ENCODE results near the gene CENPN.

Gene CENPN

DNA sequence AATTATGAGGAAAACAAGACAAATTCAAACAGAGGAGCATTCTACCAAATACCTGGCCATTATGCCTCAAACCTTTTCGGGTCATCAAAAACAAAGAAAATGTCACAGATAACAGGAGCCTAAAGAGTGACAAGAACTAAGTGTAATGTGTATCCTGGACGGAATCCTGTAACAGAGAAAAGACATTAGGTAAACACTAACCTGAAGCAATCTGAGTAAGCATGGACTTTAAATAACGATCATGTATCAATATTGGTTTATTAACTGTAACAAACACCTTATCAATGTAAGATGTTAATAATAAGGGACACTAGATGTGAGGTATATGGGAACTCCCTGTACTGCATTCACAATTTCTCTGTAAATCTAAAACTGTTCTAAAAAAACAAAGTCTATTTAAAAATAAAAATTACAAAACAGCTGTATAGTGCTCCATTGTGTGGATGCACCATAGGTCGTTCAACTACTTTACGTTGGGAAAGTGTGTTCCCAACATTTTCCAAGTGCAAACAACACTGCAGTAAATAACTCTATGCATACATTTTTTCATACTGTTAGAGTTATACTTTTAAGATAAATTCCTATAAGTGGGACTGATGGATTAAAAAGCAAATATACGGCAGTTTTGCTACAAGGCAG, 15.1 kb upstream of the CENPN start:
- in situ Hi-C loops (cut with MboI; ENCODE audit: low sequenced_read_pairs) = no loop called here

DNA sequence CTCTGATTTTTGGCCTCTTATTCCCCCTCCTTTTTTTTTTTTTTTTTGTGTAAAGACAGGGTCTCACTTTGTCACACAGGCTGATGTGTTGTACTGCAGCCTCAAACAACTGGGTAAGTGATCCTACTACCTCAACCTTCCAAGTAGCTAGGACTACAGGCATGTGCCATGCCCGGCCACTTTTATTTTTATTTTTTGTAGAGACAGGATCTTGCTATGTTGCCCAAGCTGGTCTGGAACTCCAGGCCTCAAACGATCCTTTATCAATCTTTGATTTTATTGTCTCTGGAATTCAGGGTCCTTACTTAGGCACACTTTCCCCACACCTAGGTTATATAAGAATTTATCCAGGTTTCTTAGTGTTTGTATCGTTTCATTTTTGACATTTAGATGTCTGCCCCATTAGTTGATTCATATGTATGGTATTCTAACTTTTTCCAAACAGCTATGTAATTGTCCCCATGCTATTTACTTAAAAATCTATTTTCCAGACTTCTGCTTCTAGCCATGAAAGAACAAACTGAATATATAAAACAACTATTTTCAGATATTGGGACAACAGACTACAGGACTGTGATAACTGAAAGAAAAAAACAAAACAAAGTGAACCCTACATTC, 14.2 kb upstream of the CENPN start:
- in situ Hi-C loops (cut with MboI; ENCODE audit: low sequenced_read_pairs) = no loop called here

DNA sequence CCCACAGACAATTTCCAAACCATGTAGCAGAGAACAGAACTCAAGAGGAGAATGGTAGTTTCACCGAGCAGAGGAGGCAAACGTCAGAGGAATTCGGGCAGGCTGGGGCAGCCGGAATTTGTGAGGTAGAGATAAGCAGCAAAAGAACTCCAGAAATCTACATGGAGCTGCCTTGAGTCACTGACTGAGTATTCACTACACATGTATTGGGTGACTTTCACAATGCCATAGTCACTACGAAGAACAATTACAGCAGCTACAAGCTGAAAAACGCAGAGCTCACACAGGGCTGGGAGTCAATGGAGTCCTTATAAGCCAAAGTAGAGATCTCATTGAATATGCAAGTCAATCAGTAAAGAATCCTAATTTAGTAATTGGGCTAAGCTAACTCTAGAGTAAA, 13.7 kb upstream of the CENPN start:
- in situ Hi-C loops (cut with MboI; ENCODE audit: low sequenced_read_pairs) = no loop called here

DNA sequence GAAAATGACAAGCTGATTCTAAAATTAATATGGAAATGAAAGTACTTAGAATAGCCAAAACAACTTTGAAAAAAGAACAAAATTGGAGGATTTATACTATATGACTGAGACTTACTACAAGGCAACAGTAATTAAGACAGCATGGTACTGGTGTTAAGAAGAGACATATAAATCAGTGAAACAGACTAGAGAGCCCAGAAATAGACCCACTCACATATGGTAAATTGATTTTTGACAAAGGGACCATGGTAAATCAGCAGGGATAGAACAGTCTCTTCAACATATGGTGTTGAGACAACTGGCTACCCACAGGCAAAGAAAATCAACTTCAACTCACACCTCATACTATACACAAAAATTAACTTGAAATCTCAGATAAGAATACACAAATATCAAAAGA, 13.2 kb upstream of the CENPN start:
- in situ Hi-C loops (cut with MboI; ENCODE audit: low sequenced_read_pairs) = no loop called here

DNA sequence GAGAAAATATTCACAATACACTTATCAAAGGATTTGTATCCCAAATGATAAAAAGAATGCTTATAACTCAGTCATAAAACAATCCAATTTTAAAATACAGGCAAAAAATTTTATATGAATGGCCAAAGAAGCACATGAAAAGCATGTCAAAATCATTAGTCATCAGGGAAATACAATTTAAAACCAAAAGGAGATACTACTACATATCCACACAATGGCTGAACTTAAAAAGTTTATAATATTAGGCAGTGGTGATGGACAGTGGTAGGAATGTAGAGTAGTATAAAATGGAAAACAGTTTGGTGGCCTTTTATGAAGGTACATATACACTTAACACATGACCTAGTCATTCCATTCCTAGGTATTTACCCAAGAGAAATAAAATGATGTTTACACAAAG, 12.6 kb upstream of the CENPN start:
- in situ Hi-C loops (cut with MboI; ENCODE audit: low sequenced_read_pairs) = no loop called here

DNA sequence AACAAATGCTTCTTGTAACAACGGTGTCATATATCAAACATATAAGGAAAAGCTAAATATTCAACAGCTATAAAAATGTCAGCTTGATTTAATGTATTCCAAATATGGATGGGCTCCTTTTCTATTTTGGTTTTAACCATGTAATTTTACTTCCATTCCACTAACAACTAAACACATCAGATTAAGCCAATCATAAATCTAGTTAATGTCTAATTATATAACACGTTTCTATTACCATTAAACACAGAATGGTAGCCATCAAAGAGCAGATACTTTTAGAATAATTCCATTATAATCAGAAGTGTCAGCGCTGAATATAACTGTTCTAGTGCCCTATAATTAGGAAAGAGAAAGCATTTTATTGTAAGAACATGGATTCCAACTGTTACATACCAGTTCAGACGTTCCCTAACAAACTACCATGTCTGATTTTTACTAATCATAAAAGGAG, 10.3 kb upstream of the CENPN start:
- in situ Hi-C loops (cut with MboI; ENCODE audit: low sequenced_read_pairs) = no loop called here

DNA sequence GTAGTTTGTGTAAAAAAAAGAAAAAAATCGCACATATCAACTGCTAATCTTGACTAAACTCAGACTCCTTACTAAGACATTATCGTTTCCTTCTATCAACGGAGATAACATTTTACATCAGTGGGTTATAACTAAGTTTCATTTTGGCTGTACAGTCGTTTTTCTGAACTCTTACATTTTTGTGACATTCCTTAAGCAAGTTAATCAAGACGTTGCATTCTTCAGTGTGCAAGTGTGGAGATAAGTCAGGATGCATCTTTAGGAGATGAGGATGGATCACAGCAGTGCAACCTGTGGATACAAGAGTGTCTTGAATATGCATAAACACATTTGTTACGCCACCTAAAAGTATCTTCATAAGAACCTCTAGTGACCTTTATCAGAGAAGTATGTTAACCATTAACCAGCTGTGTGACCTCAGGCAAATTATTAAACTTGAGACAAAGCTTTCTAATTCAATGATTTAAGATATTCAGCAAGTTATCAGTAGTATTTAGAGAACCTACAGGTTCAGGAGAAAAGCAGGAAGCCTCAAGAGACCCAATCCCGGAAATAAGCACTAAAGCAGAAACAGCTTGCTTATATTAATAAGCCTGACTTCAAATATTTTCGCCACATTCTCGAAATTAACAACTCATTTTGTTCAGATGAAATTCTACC, 9.7 kb upstream of the CENPN start:
- in situ Hi-C loops (cut with MboI; ENCODE audit: low sequenced_read_pairs) = no loop called here

DNA sequence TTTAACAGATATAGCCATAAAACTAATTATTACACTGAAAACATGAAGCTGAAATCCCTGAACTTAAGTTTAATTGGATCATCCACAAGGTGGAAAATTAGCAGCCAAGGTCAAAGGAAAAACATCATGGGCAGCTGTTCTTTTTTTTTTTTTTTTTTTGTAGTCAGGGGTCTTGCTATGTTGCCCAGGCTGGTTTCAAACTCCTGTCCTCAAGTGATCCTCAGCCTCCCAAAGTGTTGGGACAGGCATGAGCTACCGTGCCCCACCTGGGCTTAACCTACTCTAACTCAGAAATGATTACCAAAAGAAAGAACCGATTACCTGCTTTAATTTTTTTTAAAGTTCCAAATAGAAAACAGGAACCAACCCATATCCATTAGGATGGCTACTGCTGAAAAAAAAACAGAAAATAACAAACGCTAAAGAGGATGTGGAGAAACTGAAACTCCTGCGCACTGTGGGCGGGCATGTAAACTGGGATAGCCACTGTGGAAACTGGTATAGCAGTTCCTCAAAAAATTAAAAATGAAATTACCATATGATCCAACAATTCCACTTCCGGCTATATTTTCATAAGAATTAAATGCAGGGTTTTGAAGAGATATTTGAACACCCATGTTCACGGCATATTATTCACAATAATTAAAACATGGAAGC, 8.9 kb upstream of the CENPN start:
- in situ Hi-C loops (cut with MboI; ENCODE audit: low sequenced_read_pairs) = no loop called here

DNA sequence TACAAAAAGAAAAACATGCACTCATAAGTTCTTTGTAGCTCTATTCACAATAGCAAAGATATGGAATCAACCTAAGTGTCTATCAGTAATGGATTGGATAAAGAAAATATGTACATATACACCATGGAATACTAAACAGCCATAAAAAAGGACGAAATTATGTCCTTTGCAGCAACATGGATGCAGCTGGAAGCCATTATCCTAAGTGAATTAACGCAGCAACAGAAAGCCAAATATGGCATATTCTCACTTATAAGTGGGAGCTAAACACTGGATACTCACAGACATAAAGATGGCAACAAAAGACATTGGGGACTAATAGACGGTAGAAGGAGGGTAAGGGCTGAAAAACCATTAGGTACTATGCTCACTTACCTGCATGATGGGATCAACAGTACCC, 6.1 kb upstream of the CENPN start:
- in situ Hi-C loops (cut with MboI; ENCODE audit: low sequenced_read_pairs) = loop anchor here (25.0 kb wide), 1 partner anchor 736 kb away; no protein-coding TSS in a partner anchor

DNA sequence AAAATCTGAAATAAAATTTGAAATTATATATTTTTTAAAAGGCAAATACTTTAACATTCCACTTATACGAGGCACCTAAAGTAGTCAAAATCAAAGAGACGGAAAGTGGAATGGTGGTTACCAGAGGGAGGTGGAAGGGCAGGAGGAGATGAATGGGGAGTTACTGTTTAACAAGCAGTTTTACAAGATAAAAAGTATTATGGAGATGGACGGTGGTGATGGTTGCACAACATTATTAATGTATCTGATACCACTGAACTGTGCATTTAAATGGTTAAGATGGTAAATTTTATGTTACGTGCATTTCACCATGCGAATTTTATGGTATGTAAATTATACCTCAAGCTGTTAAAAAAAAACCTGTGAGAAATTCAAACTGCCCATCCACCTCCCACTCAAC, 5.7 kb upstream of the CENPN start:
- in situ Hi-C loops (cut with MboI; ENCODE audit: low sequenced_read_pairs) = loop anchor here (25.0 kb wide), 1 partner anchor 736 kb away; no protein-coding TSS in a partner anchor

DNA sequence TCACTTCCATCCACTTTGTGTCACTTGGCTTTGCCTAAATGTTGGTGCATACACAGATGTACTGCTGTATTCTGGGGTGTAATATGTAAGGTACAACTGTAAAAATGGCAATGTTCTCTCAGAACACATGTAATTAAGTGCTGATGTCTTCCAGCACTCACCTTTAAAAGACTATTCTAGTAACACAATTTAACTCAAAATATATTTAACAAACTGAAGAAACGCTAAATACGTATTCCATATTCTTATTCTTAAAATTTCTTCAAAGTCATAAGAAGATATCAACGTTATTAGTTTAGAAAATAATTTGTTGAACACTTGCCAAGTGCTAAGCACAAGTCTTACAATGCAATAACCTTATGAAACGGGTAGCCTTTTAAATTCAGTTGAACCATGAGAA, 4.0 kb upstream of the CENPN start:
- in situ Hi-C loops (cut with MboI; ENCODE audit: low sequenced_read_pairs) = loop anchor here (25.0 kb wide), 1 partner anchor 734 kb away; no protein-coding TSS in a partner anchor

DNA sequence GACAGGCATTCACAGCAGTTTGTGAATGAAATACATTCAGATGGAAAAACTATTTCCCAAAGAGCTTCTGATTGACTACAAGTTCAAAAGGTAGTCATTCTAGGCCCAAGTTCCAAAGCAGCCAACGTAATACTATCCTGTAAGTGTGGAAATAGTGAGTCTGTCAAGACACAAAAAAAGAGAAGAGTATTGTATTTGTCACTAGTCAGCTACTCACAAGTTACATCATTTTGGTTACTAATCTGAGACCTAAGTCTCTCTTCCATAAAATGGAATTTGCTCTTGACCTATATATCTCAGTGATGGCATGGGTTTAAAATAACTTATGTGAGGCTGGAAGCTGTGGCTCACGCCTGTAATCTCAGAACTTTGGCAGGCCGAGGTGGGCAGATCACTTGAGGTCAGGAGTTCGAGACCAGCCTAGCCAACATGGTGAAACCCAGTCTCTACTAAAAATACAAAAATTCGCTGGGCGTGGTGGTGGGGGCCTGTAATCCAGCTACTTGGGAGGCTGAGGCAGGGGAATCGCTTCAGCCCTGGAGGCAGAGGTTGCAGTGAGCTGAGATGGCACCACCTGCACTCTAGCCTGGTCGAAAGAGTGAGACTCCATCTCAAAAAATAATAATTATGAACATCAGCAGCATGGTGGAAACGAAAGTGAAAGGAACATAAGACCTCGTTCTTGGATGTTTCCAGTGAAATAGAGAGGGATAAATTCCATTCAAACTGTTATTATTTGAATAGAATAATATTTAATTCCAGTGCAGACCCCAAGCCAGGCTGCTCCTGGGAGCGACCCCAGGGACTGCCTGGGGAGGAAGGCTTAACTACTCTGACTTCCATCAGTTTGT, 3.2 kb upstream of the CENPN start:
- in situ Hi-C loops (cut with MboI; ENCODE audit: low sequenced_read_pairs) = loop anchor here (25.0 kb wide), 1 partner anchor 733 kb away; no protein-coding TSS in a partner anchor

DNA sequence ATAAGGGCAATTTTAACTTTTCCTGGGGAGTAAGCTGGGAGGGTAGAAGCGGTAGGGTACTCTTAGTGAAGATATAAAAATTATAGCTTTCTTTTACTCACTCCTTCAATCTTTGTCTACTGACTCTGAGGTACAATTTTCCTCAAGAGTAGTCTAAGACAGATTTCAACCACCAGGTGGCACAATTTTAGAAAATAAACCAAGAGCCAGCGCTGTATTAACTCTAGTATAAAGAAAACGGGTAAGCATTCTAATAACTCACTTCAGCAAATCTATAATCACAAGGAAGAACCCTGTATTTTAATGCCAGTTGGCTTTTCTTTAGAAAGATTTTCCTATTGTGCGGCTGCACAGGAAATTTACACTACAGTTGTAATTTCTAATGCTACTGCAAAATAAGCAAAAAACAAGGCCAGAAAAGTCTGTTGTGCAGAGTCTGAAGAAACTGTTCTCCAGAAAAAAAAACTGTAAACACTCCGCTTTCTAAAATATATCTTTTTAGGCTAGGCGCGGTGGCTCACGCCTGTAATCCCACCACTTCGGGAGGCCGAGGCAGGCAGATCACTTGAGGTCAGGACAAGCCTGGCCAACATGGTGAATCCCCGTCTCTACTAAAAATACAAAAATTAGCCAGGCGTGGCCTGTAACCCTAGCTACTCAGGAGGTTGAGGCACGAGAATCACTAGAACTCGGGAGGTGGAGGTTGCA, 2.2 kb upstream of the CENPN start:
- in situ Hi-C loops (cut with MboI; ENCODE audit: low sequenced_read_pairs) = loop anchor here (25.0 kb wide), 1 partner anchor 733 kb away; no protein-coding TSS in a partner anchor

DNA sequence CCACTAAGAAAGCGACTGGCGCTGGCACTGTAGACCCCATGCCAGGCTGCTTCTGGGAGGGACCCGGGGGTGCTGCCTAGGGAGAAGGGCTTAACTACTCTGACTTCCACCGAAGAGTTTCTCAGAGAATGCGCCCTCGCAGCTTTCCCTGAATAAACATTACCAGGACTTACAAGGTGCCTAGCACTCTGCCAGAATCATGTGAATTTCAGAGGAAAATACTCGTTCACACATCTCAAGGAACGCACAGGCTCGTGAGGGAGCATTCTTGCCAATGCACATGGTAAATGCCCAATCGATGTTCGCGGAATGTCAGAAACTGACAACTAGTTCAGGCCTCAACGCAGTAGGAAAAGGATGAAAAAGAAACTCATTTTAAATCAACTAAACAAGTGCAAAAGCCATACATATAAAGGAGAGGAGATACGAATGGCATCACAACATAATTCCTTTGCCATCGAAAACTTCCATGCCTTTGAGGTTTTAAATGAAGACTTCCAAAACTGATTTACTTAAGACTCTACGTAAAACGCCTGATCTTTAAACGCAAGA, 1.3 kb upstream of the CENPN start:
- in situ Hi-C loops (cut with MboI; ENCODE audit: low sequenced_read_pairs) = loop anchor here (25.0 kb wide), 1 partner anchor 732 kb away; no protein-coding TSS in a partner anchor

DNA sequence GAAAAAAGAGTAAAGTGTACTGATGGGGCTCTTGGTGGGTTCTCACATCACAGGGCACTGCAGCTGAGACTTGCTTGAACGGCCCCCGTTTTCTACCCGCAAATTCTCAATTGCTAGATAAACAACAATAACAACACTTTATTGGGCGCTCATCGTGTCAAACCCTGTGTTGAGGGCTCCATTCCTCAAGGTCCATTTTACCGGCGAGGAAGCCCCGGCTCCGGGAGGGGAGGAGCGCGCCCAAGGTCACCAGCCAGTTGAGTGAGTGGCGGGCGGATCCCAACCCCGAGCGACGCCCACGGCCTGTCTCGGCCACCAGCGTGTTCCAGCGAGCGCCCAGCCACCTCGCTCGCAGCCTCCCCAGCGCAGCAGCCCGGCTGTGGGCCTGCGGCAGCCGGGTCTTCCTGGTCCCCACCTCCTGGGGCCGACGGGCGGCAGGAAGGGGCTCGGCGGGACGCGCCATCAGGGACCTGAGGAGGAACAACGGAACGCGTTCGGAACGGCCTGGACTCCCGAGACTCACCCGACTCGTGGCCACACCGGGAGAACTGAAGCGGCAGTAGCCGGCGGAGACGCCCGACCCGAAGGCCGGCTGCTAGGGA, 702 bp upstream of the CENPN start:
- in situ Hi-C loops (cut with MboI; ENCODE audit: low sequenced_read_pairs) = loop anchor here (25.0 kb wide), 1 partner anchor 731 kb away; no protein-coding TSS in a partner anchor

DNA sequence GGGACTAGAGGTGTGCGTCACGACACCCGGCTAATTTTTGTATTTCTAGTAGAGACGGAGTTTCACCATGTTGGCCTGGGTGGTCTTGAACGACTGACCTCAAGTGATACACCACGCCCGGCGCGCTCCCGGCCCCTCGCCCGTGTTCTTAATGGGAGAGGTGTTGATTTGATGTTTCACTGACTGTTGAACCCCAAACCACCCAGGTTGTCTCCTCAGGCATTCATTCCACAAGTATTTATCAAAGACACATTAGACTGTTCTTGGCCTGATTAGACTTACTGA, 1.4 kb downstream of the CENPN start:
- in situ Hi-C loops (cut with MboI; ENCODE audit: low sequenced_read_pairs) = loop anchor here (25.0 kb wide), 1 partner anchor 729 kb away; no protein-coding TSS in a partner anchor

DNA sequence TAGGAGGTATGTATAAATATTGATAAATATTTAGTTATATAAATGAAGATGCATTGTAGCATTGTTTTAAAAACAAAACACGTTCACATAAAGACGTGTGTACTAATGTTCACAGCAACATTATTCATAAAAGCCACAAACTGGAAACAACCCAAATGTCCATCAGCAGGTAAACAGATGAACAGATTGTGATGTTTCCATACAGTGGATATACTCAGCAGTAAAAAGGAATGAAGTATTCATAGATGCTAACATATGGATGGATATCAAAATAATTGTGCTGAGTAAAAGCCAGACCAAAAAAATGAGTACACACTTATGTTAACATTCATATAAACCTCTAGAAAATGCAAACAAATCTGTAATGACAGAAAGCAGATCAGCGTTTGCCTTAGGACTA, 6.0 kb downstream of the CENPN start:
- in situ Hi-C loops (cut with MboI; ENCODE audit: low sequenced_read_pairs) = loop anchor here (25.0 kb wide), 1 partner anchor 724 kb away; no protein-coding TSS in a partner anchor

DNA sequence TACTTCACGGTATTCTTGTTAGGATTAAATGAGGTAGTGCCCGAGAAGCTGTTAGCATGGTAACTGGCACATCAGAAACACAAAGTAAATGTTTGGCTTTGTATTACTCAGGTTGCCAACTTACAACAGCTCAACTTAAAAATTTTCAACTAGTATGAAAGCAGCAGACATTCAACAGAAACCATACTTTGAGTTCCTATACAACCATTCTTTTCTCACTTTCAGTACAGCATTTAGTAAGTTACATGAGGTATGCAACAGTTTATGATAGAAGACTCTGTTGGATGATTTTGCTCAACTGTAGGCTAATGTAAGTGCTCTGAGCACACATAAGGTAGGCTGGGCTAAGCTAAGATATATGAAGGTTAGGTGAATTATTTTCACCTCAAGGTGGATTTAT, 7.7 kb downstream of the CENPN start:
- in situ Hi-C loops (cut with MboI; ENCODE audit: low sequenced_read_pairs) = loop anchor here (25.0 kb wide), 1 partner anchor 723 kb away; no protein-coding TSS in a partner anchor

DNA sequence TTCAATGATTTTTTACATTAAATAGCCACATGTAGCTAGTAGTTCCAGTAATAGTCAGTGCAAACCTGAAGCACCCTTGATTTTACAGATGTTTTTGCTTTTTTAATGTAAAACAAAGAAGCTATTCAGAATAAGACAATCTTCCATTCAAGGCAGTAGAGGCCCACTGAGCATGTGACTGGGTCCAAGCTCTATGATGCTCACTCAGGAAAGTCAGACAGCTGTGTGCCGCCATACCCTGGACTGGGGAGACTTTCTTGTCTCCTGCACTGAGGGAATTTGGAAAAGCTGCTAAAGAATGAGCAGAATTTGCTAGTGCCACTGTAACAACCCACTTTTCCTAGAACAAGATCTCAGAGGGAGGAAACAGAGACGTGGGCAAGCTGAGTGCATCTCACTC, 11.5 kb downstream of the CENPN start:
- in situ Hi-C loops (cut with MboI; ENCODE audit: low sequenced_read_pairs) = loop anchor here (25.0 kb wide), 1 partner anchor 719 kb away; no protein-coding TSS in a partner anchor
